NCI-H1417 (cell line): ENCODE measurements around the gene GNGT2.

Source experiments
- DNase-seq, 3 experiments: peaks; one replicate each; lab custom pipeline; 2025; lab: John Stamatoyannopoulos, UW

The GNGT2 gene

DNA sequence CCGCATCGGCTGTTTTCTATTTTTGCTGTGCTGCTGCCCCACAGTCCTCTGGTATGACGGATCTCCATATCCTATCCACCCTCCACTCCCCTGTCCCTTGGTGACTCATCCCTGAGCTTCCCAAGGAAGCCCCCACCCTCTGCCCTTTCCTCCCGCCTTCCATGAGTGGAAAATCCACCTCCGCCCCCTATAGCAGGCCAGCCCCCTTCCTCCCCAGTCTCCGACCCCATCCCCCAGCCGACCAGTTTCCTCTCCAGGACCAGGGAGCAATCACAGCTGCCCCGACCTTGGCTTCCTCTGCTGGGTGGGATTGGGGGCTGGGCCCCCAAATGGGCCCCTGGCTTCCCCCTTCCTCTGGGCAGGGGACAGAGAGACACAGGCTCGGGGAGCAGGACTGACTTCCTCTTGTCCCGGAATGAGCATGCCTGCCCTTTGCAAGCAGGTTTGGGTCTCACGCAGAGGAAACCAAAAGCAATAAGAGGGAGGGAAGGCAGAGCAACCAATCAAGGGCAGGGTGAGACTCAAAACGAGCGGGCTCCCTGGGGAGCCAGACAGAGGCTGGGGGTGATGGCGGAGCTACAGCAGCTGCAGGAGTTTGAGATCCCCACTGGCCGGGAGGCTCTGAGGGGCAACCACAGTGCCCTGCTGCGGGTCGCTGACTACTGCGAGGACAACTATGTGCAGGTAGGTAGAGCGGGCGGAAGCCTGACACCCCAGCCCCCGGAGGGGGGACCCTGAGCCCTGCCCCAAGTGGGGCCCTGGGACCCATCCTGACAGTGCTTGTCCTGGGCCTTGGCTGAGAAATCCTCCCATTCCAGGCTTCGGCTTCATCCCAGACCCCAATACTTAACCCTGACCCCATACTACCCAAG is at the start of gene GNGT2, which contains the start of gene ABI3:
Gene GNGT2 (minus strand): TSS at position 417 of the 872 bp plus-strand sequence. CDS start 3,152 bp downstream, outside the sequence.
Gene ABI3 (plus strand): TSS at position 550 of the 872 bp plus-strand sequence. CDS start 18 bp downstream, at position 568.
- no peak for DNase-seq

DNA sequence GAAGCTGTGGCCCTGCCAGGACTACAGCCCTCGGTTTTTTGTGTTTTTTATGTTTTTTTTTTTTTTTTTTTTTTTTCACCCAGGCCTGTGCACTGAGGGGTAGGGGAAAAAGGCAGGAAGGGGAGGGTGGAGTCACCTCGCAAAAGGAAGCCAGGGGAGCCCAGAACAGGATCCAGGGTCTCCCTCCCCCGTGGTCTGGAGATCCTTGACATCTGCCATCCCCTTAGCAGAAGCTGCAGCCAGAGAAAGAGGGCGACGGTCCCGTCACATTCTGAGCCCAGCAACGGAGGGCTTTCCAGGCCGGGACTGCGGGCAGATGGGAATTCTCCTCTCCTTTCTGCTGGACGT is 49.3 kb upstream of the GNGT2 start:
- no peak for DNase-seq

DNA sequence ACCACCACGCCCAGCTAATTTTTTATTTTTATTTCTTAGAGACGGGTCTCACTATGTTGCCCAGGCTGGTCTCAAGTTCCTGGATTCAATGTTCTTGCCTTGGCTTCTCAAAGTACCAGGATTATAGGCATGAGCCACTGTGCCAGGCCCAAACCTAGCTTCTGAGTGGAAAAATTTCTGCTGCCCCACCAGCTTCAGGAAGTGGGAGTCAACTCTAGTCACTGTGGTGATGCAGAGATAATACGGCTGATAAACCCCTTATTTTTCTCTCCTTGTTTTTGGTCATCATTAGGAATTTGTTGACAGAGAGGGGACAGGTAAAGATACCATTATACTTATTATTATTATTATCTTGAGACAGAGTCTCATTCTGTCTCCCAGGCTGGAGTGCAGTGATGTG is 48.0 kb upstream of the GNGT2 start:
- DNase-seq: no peak

DNA sequence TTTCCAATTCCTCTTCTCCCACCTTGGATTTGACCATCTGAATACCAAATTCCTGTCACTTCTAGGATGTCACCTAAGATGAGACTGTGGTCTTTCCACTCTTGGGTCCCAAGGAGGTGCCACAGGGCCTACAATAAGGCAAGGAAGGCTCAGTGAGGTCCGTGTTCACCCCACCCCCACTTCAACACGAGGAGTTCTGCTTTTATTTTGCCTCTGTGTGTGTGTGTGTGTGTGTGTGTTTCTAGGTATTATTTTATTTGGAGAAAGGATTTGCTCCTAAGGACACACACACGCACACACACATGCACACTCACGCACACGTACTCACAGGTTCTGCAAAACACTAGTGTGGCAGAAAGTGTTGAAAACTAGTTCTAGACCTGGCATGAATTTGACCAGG is 44.8 kb upstream of the GNGT2 start:
- DNase-seq: no peak

DNA sequence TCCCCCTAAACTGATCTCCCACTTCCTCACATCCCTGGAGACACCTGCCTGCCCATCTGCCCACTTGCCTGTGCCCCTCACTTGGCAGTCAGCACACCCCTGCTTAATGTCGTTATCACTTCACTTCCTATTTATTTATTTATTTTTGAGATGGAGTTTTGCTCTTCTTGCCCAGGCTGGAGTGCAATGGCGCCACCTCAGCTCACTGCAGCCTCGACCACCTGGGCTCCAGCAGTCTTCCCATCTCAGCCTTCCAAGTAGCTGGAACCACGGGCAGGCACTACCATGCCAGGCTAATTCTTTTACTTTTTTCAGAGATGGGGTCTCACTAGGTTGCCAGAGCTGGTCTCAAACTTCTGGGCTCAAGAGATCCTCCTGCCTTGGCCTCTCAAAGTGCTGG is 43.7 kb upstream of the GNGT2 start:
- no peak for DNase-seq

DNA sequence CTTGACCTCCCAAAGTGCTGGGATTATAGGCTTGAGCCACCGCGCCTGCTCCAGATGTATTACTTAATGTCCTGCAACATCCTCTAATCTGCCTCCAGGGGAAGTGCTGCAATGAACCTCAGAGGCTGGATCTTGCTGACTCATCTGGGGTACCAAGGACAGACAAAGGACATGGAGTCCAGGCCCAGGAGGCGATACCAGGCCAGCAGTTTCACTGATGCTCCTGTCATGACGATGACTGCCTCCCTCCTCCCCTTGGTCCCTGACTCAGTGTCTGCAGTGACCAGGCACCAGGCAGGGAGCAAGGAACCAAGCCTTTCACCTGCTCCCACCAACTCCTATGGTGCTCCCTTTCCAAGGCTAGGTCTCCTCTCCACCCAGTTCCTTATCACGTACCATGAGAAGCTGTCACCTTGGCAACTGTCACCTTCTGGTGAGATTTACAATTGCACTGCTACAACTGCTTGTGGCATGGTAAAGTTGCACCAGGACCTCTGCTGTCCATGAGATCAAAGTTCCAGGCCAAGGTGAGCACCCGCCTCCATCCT is 41.8 kb upstream of the GNGT2 start:
- DNase-seq: no peak

DNA sequence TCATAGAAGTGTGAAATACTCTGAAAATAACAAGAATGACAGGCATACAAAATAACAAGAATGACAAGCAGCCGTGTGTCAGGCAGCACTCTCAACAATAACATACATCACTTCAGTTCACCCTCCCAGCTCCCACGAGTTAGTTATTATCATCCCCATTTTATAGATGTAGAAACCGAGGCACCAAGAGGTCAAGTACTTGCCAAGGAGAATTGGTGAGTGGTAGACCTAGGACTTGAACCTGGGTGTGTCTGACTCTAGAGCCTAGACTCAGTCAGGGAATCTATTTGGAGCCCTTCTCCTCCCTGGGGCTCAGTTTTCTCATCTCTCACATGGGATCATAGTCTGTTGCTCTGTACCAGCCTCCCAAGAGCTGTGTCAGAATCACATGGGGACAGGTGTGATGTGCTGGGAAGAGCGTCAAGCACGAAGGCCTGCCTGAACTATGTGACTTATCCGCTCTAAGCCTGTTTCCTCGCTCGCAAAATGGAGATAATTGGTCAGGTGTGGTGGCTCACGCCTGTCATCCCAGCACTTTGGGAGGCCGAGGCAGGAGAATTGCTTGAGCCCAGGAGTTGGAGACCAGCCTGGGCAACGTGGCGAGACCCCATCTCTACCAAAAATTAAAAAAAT is 39.6 kb upstream of the GNGT2 start:
- DNase-seq: no peak

DNA sequence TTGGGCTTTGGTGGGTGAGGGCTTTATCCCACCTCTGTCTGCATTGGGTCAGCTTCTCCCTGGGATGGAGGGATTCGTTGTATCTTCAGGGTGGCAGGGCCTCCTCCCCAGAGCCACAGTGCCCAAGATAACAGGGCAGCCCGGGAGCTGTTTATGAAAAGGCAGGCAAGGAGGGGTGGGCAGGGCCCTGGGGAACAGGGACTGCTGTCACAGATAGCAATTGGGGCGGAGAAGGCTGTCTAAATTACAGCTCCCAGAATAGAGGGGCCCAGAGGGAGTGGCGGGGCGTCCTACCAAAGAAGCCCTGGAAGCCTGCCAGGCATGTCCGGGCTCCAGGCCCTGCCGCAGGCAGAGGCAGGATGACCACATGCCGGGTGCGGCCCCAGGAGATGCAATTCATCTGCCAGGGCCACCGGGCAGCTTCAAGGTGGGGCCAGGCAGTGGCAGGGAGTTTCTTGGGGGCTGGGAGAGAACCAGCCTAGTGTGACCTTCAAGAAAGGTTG is 39.0 kb upstream of the GNGT2 start:
- DNase-seq: no peak

DNA sequence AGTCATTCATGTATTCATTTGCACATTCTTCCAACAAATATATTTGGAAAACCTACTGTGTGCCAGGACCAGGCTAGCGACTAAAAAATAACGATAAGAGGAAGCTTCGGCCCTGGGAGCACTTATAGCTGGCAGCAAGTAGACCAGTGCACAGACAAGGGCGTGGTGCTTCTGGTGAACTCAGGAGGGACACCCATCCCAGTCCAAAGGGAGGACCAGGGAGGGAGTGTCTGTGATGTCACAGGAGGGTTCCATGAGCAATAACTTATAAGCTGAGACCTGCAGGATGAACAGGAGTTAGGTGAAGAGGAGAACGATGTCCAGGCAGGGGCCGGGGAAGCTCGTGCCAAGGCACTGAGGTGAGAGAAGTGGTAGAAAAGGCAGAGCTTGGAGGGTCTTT is 37.6 kb upstream of the GNGT2 start:
- DNase-seq: no peak

DNA sequence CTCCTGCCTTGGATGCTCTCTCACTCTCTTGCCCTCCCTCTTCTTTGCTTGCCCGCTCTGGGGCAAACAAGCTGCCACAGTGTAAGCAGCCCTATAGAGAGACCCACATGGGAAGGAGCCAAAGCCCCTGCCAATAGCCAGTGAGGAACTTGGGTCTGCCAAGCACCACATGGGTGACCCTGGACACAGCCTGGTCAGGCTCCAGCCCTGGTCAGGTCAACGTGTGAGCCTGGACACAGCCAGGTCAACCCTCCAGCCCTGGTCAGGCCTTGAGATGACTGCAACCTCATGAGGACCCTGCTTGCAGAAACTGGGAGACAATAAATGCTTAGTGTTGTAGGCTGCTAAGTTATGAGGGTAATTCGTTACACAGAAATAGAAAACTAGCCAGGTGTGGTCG is 34.5 kb upstream of the GNGT2 start:
- DNase-seq: no peak

DNA sequence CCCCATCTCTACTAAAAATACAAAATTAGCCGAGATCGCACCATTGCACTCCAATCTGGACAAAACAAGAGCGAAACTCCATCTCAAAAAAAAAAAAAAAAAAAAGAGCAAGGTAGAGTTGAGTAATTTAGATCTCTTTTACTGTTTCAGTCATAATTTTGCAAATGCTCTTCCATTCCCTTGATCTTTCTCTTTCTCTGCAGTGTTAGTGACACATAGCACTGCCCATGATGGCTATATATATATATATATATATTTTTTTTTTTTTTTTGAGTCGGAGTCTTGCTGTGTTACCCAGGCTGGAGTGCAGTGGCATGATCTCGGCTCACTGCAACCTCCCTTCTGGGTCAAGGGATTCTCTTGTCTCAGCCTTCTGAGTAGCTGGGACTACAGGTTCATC is 32.4 kb upstream of the GNGT2 start:
- DNase-seq: no peak

DNA sequence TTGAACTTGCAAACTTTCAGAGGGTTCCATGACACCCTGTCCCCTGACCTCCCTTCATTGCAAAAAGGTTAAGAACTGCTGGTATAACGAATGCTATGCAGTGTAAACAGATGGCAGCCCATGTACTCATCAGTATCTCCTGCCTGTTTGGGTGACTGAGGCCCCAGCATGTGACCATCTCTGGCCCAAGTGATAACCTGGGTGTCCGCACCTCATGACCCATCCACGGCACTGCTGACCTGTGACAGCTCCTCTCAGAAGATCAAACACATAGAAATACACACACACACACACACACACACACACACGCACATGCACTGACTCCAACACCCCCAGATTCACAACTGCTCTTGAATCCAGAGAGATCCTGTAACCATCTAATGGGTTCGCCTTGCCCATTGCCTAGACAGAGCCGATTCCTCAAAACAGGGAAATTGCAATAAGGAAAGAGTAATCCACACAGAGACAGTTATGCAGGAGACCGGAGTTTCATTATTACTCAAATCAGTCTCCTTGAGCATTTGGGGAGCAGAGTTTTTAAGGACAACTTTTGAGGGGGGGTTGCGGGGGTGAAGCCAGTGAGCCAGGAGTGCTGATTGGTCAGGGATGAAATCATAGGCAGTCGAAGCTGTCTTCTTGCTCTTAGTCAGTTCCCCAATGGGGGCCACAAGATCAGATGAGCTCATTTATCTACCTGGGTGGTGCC is 31.5 kb upstream of the GNGT2 start:
- no peak for DNase-seq

DNA sequence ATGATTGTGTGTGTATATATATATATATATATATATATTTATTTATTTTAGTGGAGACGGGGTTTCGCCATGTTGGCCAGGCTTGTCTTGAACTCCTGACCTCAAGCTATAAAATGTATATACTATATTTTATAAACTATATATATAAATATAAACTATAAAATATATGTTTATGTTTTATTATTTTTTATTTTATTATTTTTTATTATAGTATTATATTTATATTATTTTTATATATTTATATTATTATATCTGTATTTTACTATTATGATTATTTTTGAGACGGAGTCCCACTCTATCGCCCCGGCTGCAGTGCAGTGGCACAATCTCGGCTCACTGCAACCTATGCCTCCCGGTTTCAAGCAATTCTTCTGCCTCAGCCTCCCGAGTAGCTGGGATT is 30.7 kb upstream of the GNGT2 start:
- DNase-seq: no peak

DNA sequence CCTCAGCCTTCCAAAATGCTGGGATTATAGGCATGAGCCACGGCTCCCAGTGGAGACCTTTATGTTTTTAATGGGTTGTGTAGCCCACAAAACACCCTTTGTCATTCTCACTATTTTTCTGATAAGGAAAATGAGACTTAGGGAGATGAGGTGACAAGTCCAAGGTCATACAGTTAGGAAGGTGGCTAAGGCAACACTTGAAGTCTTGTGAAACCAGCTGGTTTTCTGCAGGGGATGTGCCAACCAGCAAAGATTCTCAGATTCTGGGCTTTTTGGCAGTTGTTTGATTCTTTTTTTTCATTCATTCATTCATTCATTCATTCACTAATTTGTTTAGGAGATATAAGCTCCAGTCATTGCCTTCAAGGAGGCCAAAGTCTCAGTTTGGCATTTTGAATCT is 30.2 kb upstream of the GNGT2 start:
- no peak for DNase-seq

DNA sequence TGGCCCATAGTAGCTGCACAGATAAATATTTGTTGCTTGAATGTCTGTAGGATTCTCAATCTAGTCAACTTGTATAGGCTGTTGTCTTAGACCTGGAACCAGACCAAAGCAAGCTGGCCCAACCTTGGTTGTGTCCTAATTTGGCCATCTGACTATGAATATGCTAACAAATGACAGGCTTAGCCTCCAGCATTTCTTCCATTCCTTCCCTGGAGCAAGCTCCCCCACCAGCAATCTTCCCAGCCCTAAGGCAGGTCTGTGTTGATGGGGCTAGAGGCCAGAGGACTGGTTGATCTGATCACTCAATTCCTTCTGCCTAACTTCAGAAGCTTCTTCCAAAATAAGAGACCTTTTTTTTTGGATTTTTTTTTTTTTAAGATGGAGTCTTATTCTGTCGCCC is 29.6 kb upstream of the GNGT2 start:
- no peak for DNase-seq

DNA sequence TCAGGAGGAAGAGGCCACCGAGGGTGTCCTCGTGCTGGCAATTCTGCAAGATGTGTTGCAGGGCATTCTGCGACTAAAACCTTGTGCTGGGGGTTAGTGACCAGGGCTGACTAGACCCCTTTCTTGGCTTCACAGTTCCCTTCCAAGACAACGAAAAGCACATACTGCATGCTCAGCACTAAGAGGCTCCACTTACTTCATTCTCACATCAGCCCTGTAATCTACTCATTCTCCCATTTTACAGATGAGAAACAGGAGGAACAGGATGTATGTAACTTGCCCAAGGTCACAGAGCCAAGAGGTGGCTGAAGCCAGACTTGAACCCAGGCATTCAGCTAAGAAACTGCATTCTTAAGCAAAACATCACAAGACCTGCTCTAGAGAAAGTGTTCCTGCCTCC is 25.5 kb upstream of the GNGT2 start:
- no peak for DNase-seq

DNA sequence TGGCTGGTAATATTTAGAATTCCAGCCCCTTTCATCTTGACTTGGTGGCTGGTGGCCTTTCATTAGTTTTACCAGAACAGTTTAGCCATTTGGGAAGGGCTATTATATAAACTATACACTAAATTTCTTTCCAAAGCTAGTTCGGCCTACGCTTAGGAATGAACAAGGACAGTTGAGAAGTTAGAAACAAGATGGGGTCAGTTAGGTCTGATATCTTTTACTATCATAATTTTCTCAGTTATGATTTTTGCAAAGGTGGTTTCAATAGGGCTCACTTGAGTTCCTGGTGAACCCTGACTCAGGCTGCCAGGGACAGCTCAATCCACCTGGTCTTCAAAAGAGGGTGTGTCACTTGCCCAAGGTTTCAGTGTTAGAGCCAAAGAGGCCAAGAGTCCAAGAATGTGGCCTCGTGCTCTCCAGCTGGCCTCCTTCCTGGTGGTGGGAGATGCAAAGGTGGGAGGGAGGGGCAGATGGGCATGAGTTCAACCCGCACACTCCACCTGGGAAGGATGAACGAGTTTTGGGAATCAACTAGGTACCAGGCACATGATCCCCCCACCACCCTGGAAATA is 24.2 kb upstream of the GNGT2 start:
- no peak for DNase-seq

DNA sequence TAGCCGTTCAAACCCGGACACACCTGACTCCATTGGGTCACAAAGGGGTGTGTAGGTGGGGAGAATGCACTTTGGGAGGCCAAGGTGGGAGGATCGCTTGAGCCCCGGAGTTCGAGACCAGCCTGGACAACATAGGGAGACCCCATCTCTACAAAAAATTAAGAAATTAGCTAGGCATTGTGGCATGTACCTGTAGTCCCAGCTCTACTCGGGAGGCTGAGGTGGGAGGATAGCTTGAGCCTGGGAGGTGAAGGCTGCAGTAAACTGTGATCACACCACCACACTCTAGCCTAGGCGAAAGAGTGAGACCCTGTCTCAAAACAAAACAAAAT is 21.2 kb upstream of the GNGT2 start:
- DNase-seq: no peak

DNA sequence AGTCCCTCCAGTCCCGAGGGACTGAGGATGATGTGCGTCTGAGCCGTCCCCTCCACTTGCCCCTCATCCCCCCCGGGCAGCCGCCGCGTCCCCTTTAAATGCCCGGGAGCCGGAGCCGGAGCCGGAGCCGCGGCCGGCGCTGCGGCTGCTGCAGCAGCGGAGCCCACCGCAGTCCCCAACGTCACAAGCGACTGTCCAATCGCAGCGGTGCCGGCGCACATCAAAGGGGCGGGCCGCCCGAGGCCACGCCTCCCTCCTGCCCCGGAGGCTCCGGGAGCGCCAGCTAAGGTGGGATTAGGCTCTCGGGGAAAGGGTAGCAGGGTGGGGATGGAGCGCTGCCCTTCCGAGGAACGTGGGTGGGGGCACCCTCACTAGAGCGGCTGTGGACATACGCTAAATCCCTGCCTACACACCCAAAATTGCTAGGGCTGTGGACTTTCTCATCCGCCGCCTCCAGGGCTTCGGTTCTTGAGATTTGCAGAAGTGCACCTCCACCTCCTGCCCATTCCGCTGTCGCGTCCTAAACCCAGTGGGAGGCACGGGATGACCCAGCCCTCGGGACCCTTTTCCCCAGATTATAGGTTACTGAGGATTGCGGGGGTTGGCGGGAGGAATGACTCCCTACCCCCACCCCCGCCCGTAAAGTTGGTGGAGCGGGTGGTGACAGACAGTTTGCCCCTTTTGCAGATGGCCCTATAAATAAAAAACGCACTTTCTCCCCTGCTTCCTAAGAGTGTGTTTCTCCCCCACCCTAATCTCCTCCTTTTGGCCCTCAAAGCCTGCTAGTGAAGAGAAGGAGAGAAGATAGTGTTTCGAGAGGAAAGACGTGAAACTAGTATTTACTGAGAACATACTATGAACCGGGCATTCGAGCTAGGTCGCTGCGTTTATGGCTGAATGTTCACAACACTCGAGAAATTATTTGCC is 20.5 kb upstream of the GNGT2 start, which contains the start of gene PHOSPHO1:
Gene PHOSPHO1 (minus strand): TSS at position 152 of the 927 bp plus-strand sequence. CDS start 4,096 bp downstream, outside the sequence.
- DNase-seq: peak; percentile 78 to 85 (median 78)

DNA sequence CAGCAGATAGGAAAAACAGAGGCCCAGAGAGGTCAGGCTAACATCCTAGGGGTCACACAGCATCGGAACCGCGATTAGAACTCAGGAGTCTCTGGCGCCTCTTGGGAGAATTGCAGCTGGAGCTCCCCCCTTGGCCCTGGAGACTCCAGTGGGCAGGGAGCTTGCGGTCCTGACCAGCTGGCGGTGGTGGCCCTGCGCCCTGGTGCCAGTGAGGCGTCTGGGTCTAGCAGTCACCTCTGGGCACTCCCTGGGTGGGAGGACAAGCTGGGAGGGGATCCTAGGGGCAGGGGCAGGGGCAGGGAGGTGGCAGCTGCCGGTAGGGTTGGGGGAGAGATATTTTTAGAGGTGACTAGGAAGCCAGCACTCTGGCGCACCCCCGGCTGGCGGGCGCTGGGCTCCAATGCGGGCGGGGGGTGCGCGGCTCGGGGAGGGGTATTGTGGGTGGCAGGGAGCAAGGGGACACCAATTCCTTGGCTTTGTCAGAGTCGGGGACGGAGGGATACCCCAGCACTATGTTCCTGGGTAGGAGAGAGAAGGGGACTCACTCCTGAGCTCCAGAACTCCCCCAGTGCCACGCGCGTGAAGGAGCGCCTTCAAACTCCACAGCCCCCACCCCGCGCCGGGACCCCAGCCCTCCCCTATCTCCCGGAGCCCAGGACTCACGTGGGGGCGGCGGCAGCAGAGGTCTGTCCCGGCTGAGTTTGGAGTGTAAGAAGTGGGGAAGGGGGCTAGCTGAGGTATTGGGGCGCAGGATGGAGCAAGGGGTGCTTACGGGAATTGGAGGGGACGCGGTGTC is 19.6 kb upstream of the GNGT2 start:
- DNase-seq: no peak
